ENCODE data around the gene SLC38A3. TPM values are rescaled to one million over a fixed set of nuclear protein-coding genes. Genes with fewer than 3 reads are reported as not detected.

Gene SLC38A3
- total and polyA plus RNA-seq, 2 of the 8 experiments (the other 6 are each of a cell fraction or from before 2014, with no cell fraction given) = 1.2 to 3.7 TPM

- Histone ChIP-seq H3K4me1 (replicated peaks in 1 of 4; ENCODE audit: control insufficient read depth in 3 of 4, insufficient read depth in 4 of 4, low read length in 3 of 4) (peaks cover 0 to 42% (median 33%) of the 10 kb centered on the region in 4 experiments; a peak in 6 of 7 replicates), H3K79me2 (ENCODE audit: control insufficient read depth in 1 of 2, insufficient read depth in 2 of 2, low read length in 2 of 2) (no peaks in the 10 kb centered on the region), H3K23me2 (ENCODE audit: low read depth, low read length) (peaks cover 4% of the 10 kb centered on the region; the same call in 1 of the 2 replicates), H3K56ac (replicated peaks; ENCODE audit: insufficient read length, low read depth, low read length) (no peak overlapping the region), H3K4ac (replicated peaks; ENCODE audit: insufficient read length, low read depth, low read length) (peak overlapping the region; percentile 6), H3K36me3 (ENCODE audit: control insufficient read depth in 2 of 4, insufficient read depth in 4 of 4, low read length in 3 of 4) (no peaks in the 10 kb centered on the region), H4K5ac (ENCODE audit: insufficient read length, low read depth, low read length) (no peak overlapping the region), H3K9ac (replicated peaks in 1 of 4; ENCODE audit: extremely low read depth in 1 of 4, low read depth in 3 of 4, low read length in 3 of 4) (no peak overlapping the region), H3K9me3 (ENCODE audit: insufficient read depth in 2 of 2, low read depth in 1 of 2, low read length in 1 of 2) (no peaks in the 10 kb centered on the region), H3K27ac (ENCODE audit: low read depth, low read length) (no peak overlapping the region), H3K27me3 (replicated peaks in 1 of 4; ENCODE audit: control insufficient read depth in 3 of 4, extremely low read depth in 1 of 4, insufficient read depth in 3 of 4, low read length in 3 of 4) (peaks cover 18 to 31% (median 26%) of the 10 kb centered on the region in 4 experiments), H2AK5ac (ENCODE audit: low read depth, low read length) (no peak overlapping the region; the same call in none of the 2 replicates), H4K8ac (ENCODE audit: extremely low read depth, insufficient read depth, low read length) (no peak overlapping the region; the same call in 1 of the 2 replicates), H2BK120ac (replicated peaks; ENCODE audit: low read depth, low read length) (no peak overlapping the region), H4K91ac (replicated peaks; ENCODE audit: insufficient read length, low read length) (no peak overlapping the region), H3K79me1 (ENCODE audit: low read depth, low read length) (no peaks in the 10 kb centered on the region), H2BK12ac (ENCODE audit: low read depth, low read length) (0 out of 2 replicates have a peak overlapping the region, but pooled peaks have one; percentile 55), H2BK15ac (ENCODE audit: low read length) (peak overlapping the region; percentile 40; the same call in 1 of the 2 replicates), H3K23ac (ENCODE audit: insufficient read length) (no peak overlapping the region), H3K4me3 (ENCODE audit: extremely low read depth in 1 of 4, insufficient read depth in 2 of 4, low read depth in 3 of 4, low read length in 4 of 4) (no peak overlapping the region), H3K18ac (ENCODE audit: extremely low read depth, low read length) (no peak overlapping the region), H2BK20ac (ENCODE audit: low read length) (0 out of 2 replicates have a peak overlapping the region, but pooled peaks have one; percentile 61), H4K20me1 (replicated peaks in 1 of 2; ENCODE audit: control insufficient read depth in 1 of 2, insufficient read depth in 2 of 2, low read length in 2 of 2) (peaks cover 0 to 1% of the 10 kb centered on the region in 2 experiments), H2BK5ac (ENCODE audit: low read depth, low read length) (peak overlapping the region; percentile 39; the same call in 1 of the 2 replicates), H3K14ac (ENCODE audit: insufficient read length) (no peak overlapping the region), H3K4me2 (ENCODE audit: insufficient read depth in 1 of 2, low read depth in 2 of 2, low read length in 2 of 2) (no peak overlapping the region), H2AFZ (ENCODE audit: low read length) (no peak overlapping the region)
- FAIRE-seq = no peak
- DNase-seq (ENCODE audit: low read depth in 1 of 2, low spot score in 2 of 2) = no peak
- 86% methylated on average over 19 of the region's 19 CpGs; no CpG with 5 or more reads in 1 of the 2 experiments for WGBS, 2 experiments (ENCODE audit: extremely low coverage in 1 of 2, insufficient coverage in 1 of 2, insufficient read length in 1 of 2, insufficient replicate concordance in 2 of 2, low coverage in 1 of 2, low lambda C conversion rate in 2 of 2, missing lambda C conversion rate in 1 of 2)
- ChIA-PET POLR2A (ENCODE audit: partially characterized antibody) (interaction anchor here (1.5 to 4.4 kb wide), 3 partner anchors 11 to 24 kb away, joined by 5 to 35 read pairs (median 6); partner anchors contain the start of gene IFRD2), CTCF (ENCODE audit: partially characterized antibody) (interaction anchor here (0.5 to 53.5 kb wide), 8 partner anchors 9 to 1522 kb away, joined by 3 to 2149 read pairs (median 26); partner anchors contain the start of genes GNAI2 and SLC38A3)
- no peak for TF ChIP-seq KDM1A (IDR thresholded peaks at IDR 0.05; ENCODE audit: borderline replicate concordance, low read length)
- no peak for TF ChIP-seq SRF (IDR thresholded peaks at IDR 0.05; ENCODE audit: low read depth, low read length)
- no peak for TF ChIP-seq EGR1 (IDR thresholded peaks at IDR 0.05; ENCODE audit: borderline replicate concordance, low read depth, low read length)
- TF ChIP-seq FOSL1 (IDR thresholded peaks at IDR 0.05; ENCODE audit: insufficient read depth, low read depth, low read length) = no peak
- no peak for TF ChIP-seq TBP (IDR thresholded peaks at IDR 0.05; ENCODE audit: low read depth, low read length)
- no peak for TF ChIP-seq CEBPB (IDR thresholded peaks at IDR 0.05; ENCODE audit: low read depth, low read length)
- no peak for TF ChIP-seq E2F6 (IDR thresholded peaks at IDR 0.05)
- no peak for TF ChIP-seq BRCA1 (IDR thresholded peaks at IDR 0.05; ENCODE audit: low read depth, low read length)
- TF ChIP-seq TEAD4 (IDR thresholded peaks at IDR 0.05; ENCODE audit: low read depth, low read length) = no peak
- TF ChIP-seq CHD1 (IDR thresholded peaks at IDR 0.05; ENCODE audit: low read depth, low read length) = no peak
- TF ChIP-seq SP2 (IDR thresholded peaks at IDR 0.05; ENCODE audit: low read length) = no peak
- no peak for TF ChIP-seq SP4 (IDR thresholded peaks at IDR 0.05; ENCODE audit: low read length)
These were observed 65.6 kb downstream of the SLC38A3 start for GRCh38 chr3:50270422-50271224.

All from H1 (cell line).